Putamen (tissue), 1 donor: ENCODE data around the gene COL19A1.

Experiments
- DNase-seq: peaks from one replicate; pipeline ENCODE4 v3.0.0-alpha.2; 2016; ENCODE audit warnings: low spot score

COL19A1 gene

DNA sequence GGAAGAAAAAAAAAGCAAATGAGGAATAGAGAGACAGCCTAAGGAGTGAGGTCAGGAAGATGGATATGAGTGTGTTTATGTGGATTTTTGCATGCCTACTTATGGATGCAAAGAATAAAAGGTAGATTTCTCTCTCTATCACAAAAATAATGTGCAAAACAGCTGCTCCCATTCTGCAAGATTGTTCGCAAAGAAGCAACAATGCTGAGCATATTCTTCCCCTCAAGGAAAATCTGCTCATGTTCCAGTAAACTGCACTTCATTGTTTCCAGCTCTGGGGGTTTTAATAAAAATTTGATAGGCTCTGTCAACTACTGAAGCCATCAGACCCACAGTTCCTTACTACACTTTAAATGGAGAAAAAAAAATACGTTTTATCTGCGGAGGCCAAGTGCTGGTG is 259.2 kb downstream of the COL19A1 start:
- DNase-seq, result no peak

DNA sequence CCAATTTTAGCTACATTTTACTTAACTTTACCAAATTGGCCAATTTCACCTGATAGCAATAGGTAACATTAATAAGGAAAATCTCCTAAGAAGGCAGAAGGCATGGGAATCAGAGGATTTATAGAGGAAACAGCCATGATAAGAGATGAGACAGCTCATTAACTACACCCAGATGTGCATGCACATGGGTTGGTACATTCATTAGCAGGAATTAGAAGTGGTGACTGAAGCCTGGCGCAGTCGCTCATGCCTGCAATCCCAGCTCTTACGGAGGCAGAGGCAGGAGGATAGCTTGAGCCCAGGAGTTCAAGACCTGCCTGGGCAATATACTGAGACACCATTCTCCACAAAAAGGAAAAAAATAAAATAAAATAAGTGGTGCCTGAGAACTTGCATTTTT is 263.0 kb downstream of the COL19A1 start:
- no peak for DNase-seq

GRCh38 chr6:70130865-70131264 is 264.5 kb downstream of the COL19A1 start:
- no peak for DNase-seq

DNA sequence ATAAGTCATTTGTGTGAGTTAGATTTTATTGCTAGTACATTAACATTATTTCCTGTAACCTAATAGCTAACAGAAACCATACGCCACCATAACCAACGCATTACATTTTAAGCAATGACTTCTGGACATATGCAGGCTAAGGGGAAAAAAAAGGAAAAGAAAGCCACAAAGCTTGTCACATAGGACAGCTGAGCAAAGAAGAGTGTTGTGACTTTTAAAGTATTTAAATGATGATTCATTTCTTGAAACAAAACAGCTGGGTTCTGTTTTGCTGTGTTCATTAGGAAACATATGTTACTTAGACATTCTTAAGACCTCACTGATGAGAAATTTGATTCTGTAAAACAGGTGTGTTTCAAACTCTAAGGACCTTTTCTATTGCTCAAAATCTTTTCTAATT is 265.2 kb downstream of the COL19A1 start:
- DNase-seq, result no peak

- DNase-seq, result no peak
These were observed 266.9 kb downstream of the COL19A1 start for GRCh38 chr6:70133246-70133645.

DNA sequence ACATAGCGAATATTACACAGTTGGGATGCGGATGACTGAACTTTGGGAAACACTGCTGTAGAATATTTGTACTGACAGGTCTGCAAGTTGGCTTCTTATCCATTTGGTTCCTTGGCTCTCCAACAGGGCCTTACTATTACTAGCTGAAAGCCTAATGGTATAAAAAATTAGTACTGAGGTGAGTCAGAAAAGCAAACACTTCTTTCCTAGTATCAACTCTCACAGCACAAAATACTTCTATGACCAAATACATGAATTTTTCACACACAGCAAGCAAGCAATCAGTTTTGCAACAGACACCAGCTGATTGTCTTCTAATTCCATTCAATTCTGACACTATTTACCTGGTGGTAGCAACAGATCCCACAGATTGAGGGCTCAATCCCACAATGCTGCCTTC is 268.2 kb downstream of the COL19A1 start:
- no peak for DNase-seq

- DNase-seq, result no peak
These were observed 269.1 kb downstream of the COL19A1 start for GRCh38 chr6:70135219-70136160.

GRCh38 chr6:70136996-70137395 is 270.6 kb downstream of the COL19A1 start:
- DNase-seq, result no peak

DNA sequence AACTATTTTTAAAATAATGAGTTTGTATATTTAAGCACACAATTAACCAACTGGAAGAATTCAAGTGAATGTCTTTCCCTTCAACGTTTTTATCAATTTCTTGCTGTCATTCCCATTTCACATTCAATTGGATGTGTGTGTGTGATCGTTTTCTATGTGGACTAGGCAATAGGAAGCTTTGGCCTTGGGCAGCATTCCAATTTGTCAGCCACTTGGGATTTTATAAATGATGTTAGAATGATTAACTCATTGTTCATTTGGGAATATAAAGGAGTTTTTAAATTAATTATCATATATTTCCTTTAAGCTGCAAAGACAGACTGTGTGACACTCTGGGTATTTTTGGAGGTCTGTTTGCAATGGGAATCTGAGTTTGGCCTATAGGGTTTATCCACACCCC is 274.1 kb downstream of the COL19A1 start:
- no peak for DNase-seq

DNA sequence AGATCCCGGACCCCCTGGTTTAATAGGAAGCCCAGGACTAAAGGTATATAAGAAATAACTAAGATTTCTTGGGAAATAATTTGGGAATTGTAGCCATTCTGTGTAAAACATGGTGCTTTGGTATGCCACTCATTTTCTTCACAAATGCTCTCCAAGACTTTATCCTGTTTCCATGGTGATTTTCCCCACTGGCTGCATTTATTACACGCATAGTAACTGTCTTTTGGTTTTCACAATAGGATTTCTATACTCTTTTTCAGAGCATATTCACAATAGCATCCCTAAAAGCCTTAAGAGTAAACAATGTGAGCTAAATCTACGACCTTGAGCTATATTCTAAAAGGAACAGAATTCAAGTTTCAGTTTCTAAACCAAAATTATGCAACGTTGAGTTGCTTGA is 275.7 kb downstream of the COL19A1 start:
- DNase-seq, result no peak

DNA sequence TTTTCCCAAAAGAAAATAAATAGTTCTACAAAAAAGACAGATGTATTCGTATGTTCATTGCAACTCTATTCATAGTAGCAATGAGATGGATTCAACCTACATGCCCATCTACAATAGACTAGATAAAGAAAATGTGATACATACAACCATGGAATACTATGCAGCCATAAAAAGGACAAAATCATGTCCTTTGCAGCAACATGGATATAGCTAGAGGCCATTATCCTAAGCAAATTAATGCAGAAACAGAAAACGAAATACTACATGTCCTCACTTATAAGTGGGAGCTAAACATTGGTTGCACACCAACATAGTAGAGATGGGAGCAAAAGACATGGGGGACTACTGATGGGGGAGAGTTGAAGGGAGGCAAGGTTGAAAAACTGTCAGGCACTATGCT is 278.8 kb downstream of the COL19A1 start:
- no peak for DNase-seq

GRCh38 chr6:70149209-70149788 is 282.9 kb downstream of the COL19A1 start:
- DNase-seq, result no peak

GRCh38 chr6:70150521-70150920 is 284.2 kb downstream of the COL19A1 start:
- no peak for DNase-seq

GRCh38 chr6:70151616-70152015 is 285.3 kb downstream of the COL19A1 start:
- no peak for DNase-seq

- no peak for DNase-seq
These were observed 286.4 kb downstream of the COL19A1 start for GRCh38 chr6:70152786-70153185.

DNA sequence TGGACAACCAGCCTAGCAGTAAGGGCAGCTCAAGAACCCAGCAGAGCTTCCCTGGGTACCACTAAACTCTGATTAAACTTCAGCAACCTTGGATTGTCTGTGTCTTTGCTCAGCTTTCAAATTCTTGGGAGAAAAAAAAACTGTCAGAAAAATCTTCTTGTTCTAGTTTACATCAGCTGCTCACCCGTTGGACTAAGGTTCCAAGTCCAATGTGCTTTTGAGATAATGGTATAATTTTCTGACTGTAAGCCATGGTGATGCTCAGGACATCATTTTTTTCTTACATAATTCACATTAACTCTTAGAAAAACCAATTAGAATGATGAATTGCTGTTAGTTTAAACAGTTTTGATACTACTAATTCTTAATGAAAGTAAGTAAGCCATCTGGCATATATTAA is 290.7 kb downstream of the COL19A1 start:
- DNase-seq, result no peak

GRCh38 chr6:70160276-70160675 is 293.9 kb downstream of the COL19A1 start:
- no peak for DNase-seq

DNA sequence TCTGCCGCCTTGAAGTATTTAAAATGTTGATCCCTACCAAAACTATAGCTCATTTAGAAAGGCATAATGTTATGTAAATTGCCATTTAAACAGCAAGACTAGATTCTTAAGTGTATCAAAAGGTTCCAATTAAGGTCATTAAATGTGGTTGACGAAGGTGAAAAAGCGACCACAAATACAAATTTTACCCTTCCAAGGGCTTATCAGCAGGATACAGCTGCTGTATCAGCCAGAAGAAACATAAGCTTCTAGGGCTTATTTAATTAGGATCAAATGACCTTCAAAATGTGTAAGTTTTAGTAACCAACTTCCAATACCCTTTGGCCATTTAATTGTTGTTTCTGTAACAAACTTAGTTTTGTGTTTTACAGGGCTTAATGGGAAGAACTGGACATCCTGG is 296.6 kb downstream of the COL19A1 start:
- no peak for DNase-seq

DNA sequence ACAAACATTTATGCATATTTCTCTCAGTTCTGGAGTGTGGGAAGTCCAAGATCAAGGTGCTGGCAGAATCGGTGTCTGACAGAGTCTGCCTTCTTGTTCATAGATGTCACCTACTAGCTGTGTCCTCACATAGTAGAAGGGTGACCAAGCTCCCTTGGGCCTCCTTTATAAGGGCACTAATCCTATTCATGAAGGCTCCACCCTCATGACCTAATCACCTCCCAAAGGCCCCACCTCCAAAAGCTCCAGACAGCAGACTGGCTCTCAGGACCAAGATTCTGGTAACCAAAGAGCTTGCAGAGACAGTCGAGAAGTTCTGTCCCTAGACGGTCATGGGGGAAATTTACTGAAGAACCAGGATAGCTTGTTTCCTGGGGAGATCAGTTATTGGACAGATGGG is 297.4 kb downstream of the COL19A1 start:
- no peak for DNase-seq

GRCh38 chr6:70164556-70164955 is 298.2 kb downstream of the COL19A1 start:
- DNase-seq, result no peak

GRCh38 chr6:70166088-70166958 is 300.0 kb downstream of the COL19A1 start:
- peak; percentile 43 for DNase-seq

DNA sequence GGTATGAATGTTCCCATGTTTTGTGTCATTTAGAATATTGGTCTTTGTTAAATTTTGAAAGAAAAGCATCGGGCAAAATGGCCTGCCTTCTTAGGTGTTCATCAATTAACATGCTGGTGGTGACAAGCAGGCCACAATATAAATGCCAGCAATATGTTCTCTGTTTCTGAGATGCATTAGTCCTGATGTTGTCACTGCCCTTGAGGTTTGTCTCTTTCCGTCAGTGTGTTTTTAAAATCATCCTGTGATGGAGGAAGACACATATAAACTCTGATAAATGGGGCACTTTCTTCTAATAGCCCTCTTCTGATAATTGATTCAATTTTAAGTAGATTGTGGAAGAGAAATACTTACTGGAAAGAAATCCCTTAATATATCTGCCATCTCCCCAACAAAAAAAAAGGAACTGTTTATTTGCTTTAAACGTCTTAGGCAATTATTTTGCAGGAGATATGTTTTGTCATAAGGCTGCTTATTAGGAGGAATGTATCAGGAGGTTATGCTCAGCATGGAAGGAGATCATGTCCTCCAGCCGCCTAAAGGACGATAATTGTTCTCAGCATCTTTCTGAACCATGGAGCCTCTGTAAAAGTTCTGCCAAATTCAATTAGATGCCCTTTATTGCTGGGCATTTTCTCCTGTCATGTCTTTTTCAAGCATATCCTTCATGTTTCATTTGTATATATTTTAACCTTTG is 302.5 kb downstream of the COL19A1 start:
- DNase-seq, result no peak
